ENCODE measurements around the gene UCK2.
A peak's percentile ranks its signal among the peaks of the same experiment; 100 is the strongest.

Gene UCK2

DNA sequence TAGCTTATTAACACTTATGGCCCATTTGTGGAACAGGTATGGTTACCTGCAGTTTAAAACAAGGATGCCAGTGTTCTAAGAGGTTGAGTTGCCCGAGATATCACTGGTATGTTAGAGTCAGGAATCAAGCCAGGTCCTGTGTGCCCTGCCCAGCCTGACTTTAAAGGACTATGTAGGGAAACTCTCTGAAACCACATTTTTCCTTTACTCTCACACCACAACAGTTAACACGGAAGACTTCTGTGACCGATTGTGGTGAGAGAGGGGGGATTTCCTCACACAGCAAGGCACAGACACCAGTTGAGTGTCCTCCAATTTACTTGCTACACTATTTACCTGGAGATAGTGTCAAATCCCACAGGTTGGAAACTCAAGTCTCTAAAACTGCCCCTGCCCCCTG, 47.8 kb downstream of the UCK2 start:
- no peak for ATAC-seq
- no peak for TF ChIP-seq CSDC2 (CRISPR knock-in tag; IDR thresholded peaks at IDR 0.05)
- TF ChIP-seq, protein P1, sequence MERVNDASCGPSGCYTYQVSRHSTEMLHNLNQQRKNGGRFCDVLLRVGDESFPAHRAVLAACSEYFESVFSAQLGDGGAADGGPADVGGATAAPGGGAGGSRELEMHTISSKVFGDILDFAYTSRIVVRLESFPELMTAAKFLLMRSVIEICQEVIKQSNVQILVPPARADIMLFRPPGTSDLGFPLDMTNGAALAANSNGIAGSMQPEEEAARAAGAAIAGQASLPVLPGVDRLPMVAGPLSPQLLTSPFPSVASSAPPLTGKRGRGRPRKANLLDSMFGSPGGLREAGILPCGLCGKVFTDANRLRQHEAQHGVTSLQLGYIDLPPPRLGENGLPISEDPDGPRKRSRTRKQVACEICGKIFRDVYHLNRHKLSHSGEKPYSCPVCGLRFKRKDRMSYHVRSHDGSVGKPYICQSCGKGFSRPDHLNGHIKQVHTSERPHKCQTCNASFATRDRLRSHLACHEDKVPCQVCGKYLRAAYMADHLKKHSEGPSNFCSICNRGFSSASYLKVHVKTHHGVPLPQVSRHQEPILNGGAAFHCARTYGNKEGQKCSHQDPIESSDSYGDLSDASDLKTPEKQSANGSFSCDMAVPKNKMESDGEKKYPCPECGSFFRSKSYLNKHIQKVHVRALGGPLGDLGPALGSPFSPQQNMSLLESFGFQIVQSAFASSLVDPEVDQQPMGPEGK (CRISPR knock-in tag; IDR thresholded peaks at IDR 0.05; ENCODE audit: borderline replicate concordance): no peak
- no peak for TF ChIP-seq ISL1 (CRISPR knock-in tag; IDR thresholded peaks at IDR 0.05)
- no peak for TF ChIP-seq GLIS3 (CRISPR knock-in tag; IDR thresholded peaks at IDR 0.05)
- no peak for TF ChIP-seq TOX (CRISPR knock-in tag; IDR thresholded peaks at IDR 0.05; ENCODE audit: borderline replicate concordance)
- no peak for TF ChIP-seq ZNF565 (CRISPR knock-in tag; conservative IDR thresholded peaks at IDR 0.05; ENCODE audit: low read depth)
- no peak for TF ChIP-seq OSR1 (CRISPR knock-in tag; IDR thresholded peaks at IDR 0.05)
- TF ChIP-seq TCF4 (CRISPR knock-in tag; IDR thresholded peaks at IDR 0.05; ENCODE audit: borderline replicate concordance): no peak
- TF ChIP-seq ZFP30 (CRISPR knock-in tag; IDR thresholded peaks at IDR 0.05): no peak
- TF ChIP-seq, protein P2, sequence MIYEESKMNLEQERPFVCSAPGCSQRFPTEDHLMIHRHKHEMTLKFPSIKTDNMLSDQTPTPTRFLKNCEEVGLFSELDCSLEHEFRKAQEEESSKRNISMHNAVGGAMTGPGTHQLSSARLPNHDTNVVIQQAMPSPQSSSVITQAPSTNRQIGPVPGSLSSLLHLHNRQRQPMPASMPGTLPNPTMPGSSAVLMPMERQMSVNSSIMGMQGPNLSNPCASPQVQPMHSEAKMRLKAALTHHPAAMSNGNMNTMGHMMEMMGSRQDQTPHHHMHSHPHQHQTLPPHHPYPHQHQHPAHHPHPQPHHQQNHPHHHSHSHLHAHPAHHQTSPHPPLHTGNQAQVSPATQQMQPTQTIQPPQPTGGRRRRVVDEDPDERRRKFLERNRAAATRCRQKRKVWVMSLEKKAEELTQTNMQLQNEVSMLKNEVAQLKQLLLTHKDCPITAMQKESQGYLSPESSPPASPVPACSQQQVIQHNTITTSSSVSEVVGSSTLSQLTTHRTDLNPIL (CRISPR knock-in tag; IDR thresholded peaks at IDR 0.05; ENCODE audit: low read depth): no peak
- no peak for TF ChIP-seq ARNTL (CRISPR knock-in tag; IDR thresholded peaks at IDR 0.05; ENCODE audit: borderline replicate concordance, low read depth)
- TF ChIP-seq, protein P3, sequence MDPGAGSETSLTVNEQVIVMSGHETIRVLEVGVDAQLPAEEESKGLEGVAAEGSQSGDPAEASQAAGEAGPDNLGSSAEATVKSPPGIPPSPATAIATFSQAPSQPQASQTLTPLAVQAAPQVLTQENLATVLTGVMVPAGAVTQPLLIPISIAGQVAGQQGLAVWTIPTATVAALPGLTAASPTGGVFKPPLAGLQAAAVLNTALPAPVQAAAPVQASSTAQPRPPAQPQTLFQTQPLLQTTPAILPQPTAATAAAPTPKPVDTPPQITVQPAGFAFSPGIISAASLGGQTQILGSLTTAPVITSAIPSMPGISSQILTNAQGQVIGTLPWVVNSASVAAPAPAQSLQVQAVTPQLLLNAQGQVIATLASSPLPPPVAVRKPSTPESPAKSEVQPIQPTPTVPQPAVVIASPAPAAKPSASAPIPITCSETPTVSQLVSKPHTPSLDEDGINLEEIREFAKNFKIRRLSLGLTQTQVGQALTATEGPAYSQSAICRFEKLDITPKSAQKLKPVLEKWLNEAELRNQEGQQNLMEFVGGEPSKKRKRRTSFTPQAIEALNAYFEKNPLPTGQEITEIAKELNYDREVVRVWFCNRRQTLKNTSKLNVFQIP (CRISPR knock-in tag; IDR thresholded peaks at IDR 0.05; ENCODE audit: borderline replicate concordance, low read depth): no peak
- no peak for TF ChIP-seq ESRRG (CRISPR knock-in tag; IDR thresholded peaks at IDR 0.05)
- no peak for TF ChIP-seq SNAI2 (CRISPR knock-in tag; IDR thresholded peaks at IDR 0.05)
- TF ChIP-seq ZNF70 (CRISPR knock-in tag; IDR thresholded peaks at IDR 0.05): no peak
- no peak for TF ChIP-seq PPARA (CRISPR knock-in tag; IDR thresholded peaks at IDR 0.05; ENCODE audit: borderline replicate concordance)
- TF ChIP-seq ZFP3 (CRISPR knock-in tag; IDR thresholded peaks at IDR 0.05): no peak
- TF ChIP-seq, protein P4, sequence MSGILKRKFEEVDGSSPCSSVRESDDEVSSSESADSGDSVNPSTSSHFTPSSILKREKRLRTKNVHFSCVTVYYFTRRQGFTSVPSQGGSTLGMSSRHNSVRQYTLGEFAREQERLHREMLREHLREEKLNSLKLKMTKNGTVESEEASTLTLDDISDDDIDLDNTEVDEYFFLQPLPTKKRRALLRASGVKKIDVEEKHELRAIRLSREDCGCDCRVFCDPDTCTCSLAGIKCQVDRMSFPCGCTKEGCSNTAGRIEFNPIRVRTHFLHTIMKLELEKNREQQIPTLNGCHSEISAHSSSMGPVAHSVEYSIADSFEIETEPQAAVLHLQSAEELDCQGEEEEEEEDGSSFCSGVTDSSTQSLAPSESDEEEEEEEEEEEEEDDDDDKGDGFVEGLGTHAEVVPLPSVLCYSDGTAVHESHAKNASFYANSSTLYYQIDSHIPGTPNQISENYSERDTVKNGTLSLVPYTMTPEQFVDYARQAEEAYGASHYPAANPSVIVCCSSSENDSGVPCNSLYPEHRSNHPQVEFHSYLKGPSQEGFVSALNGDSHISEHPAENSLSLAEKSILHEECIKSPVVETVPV (CRISPR knock-in tag; IDR thresholded peaks at IDR 0.05): no peak
- TF ChIP-seq ZC3H10 (CRISPR knock-in tag; IDR thresholded peaks at IDR 0.05): no peak

DNA sequence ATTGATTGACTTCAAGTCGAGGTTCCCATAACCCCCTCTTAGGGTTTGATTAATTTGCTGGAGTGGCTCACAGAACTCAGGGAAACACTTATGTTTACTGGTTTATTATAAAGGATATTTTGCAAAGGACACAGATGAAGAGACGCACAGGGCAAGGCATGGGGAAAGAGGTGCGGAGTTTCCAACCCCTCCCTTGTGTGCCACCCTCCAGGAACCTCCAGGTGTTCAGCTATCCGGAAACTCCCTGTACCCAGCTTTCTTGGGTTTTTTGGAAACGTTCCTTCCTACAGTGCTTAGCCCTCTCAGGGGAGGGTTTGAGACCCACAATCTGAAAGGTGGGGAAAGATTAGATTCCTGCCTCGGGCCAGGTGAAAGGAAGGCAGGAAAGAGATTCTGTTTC, 48.2 kb downstream of the UCK2 start:
- TF ChIP-seq ESRRG (CRISPR knock-in tag; IDR thresholded peaks at IDR 0.05) (no peak), ZFP3 (CRISPR knock-in tag; IDR thresholded peaks at IDR 0.05) (no peak)

DNA sequence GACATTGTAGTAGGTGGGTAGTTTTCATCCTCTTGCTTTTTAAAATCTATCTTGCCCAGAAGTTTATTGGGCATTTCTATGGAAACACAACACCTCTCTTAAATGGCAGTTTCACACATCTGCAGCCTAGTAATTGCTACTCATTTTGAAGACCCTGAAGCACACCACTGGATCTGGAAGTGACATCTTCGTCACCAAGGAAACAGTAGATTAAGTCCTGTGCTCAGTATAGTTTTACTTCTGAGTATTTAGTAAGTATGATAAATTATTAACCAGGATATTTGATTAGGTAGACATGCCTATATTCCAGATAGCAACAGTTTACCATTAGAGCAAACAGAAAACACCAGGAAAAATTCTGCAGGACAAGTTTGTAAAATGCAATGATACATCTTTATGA, 48.7 kb downstream of the UCK2 start:
- TF ChIP-seq ISL1 (CRISPR knock-in tag; IDR thresholded peaks at IDR 0.05) (no peak), CSDC2 (CRISPR knock-in tag; IDR thresholded peaks at IDR 0.05) (no peak), GLIS3 (CRISPR knock-in tag; IDR thresholded peaks at IDR 0.05) (no peak), SNAI2 (CRISPR knock-in tag; IDR thresholded peaks at IDR 0.05) (no peak), ZNF8 (CRISPR knock-in tag; IDR thresholded peaks at IDR 0.05) (no peak), PPARA (CRISPR knock-in tag; IDR thresholded peaks at IDR 0.05; ENCODE audit: borderline replicate concordance) (no peak), ZNF70 (CRISPR knock-in tag; IDR thresholded peaks at IDR 0.05) (no peak)
- TF ChIP-seq, protein P3 (CRISPR knock-in tag; IDR thresholded peaks at IDR 0.05; ENCODE audit: borderline replicate concordance, low read depth): no peak
- ATAC-seq: no peak

More for the DNA sequence above, 48.2 kb downstream of the UCK2 start:
- no peak for ATAC-seq

DNA sequence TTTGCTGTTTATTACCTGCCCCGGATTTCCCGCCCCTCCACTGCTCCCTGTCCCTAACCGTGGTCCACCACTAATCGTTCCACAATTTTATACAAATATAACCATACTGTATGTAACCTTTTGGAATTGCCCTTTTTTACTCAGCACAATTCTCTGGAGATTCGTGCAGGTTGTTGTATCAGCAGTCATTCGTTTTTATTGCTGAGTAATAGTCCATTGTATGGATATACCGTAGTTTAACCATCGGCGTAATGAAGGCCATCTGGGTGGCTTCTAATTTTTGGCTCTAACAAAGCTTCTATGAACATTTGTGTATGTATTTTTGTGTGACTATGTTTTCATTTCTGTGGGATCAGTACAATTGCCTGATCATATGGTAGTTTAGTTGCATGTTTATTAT, 50.0 kb downstream of the UCK2 start:
- ATAC-seq: no peak
- no peak for TF ChIP-seq ISL1 (CRISPR knock-in tag; IDR thresholded peaks at IDR 0.05)
- no peak for TF ChIP-seq ESRRG (CRISPR knock-in tag; IDR thresholded peaks at IDR 0.05)
- peak; percentile 95 for TF ChIP-seq ZNF8 (CRISPR knock-in tag; IDR thresholded peaks at IDR 0.05)
- no peak for TF ChIP-seq ZFP3 (CRISPR knock-in tag; IDR thresholded peaks at IDR 0.05)
- TF ChIP-seq ZNF565 (CRISPR knock-in tag; conservative IDR thresholded peaks at IDR 0.05; ENCODE audit: low read depth): no peak
